Renal pelvis (tissue), 12 donors: ENCODE data around the gene MAF. TPM values are rescaled to one million over a fixed set of nuclear protein-coding genes. Genes with fewer than 3 reads are reported as not detected.

ENCODE experiments used
- DNase-seq: peaks from one replicate; pipeline ENCODE4 v3.0.0-alpha.2; 2013
- long read RNA-seq, 16 experiments: transcript quantifications; one replicate each; lab custom pipeline, GENCODE V29; 2026
- polyA plus RNA-seq, 3 donors: library from polyadenylated mRNA; unstranded; fragments of 120-200 nt; gene quantifications; one replicate each; pipeline ENCODE4 v1.2.1, GENCODE V29; 2013; ENCODE audit not compliant: insufficient read length in 3 of 3

Gene MAF
- polyA plus RNA-seq, result 10 to 100 TPM; 47.3 to 63.0 (median 53.1) TPM
- long read RNA-seq, donor 1, full-length matches to known transcripts, result 211 of 211 reads
- long read RNA-seq, donor 1, partial matches to known transcripts, result 0 of 211 reads
- long read RNA-seq, donor 1, other reads (novel, unspliced or antisense), result 0 of 211 reads
- long read RNA-seq, donor 2, full-length matches to known transcripts, result 161 of 161 reads
- long read RNA-seq, donor 2, partial matches to known transcripts, result 0 of 161 reads
- long read RNA-seq, donor 2, other reads (novel, unspliced or antisense), result 0 of 161 reads
- long read RNA-seq, donor 3, full-length matches to known transcripts, result 154 of 154 reads
- long read RNA-seq, donor 3, partial matches to known transcripts, result 0 of 154 reads
- long read RNA-seq, donor 3, other reads (novel, unspliced or antisense), result 0 of 154 reads
- long read RNA-seq, donor 4, full-length matches to known transcripts, result 170 of 170 reads
- long read RNA-seq, donor 4, partial matches to known transcripts, result 0 of 170 reads
- long read RNA-seq, donor 4, other reads (novel, unspliced or antisense), result 0 of 170 reads
- long read RNA-seq, donor 5, full-length matches to known transcripts, result 74 of 74 reads
- long read RNA-seq, donor 5, partial matches to known transcripts, result 0 of 74 reads
- long read RNA-seq, donor 5, other reads (novel, unspliced or antisense), result 0 of 74 reads
- long read RNA-seq, donor 6, full-length matches to known transcripts, result 238 of 238 reads
- long read RNA-seq, donor 6, partial matches to known transcripts, result 0 of 238 reads
- long read RNA-seq, donor 6, other reads (novel, unspliced or antisense), result 0 of 238 reads
- long read RNA-seq, donor 7, full-length matches to known transcripts, result 216 of 223 reads
- long read RNA-seq, donor 7, partial matches to known transcripts, result 7 of 223 reads
- long read RNA-seq, donor 7, other reads (novel, unspliced or antisense), result 0 of 223 reads
- long read RNA-seq, donor 8, full-length matches to known transcripts, result 111 of 111 reads
- long read RNA-seq, donor 8, partial matches to known transcripts, result 0 of 111 reads
- long read RNA-seq, donor 8, other reads (novel, unspliced or antisense), result 0 of 111 reads
- long read RNA-seq, donor 9, full-length matches to known transcripts, result 223 of 223 reads
- long read RNA-seq, donor 9, partial matches to known transcripts, result 0 of 223 reads
- long read RNA-seq, donor 9, other reads (novel, unspliced or antisense), result 0 of 223 reads
- long read RNA-seq, donor 10, full-length matches to known transcripts, result 239 of 239 reads
- long read RNA-seq, donor 10, partial matches to known transcripts, result 0 of 239 reads
- long read RNA-seq, donor 10, other reads (novel, unspliced or antisense), result 0 of 239 reads
- long read RNA-seq, donor 11, full-length matches to known transcripts, result 148 of 148 reads
- long read RNA-seq, donor 11, partial matches to known transcripts, result 0 of 148 reads
- long read RNA-seq, donor 11, other reads (novel, unspliced or antisense), result 0 of 148 reads
- long read RNA-seq, donor 12, full-length matches to known transcripts, result 273 of 273 reads
- long read RNA-seq, donor 12, partial matches to known transcripts, result 0 of 273 reads
- long read RNA-seq, donor 12, other reads (novel, unspliced or antisense), result 0 of 273 reads
- long read RNA-seq, donor 13, full-length matches to known transcripts, result 135 of 135 reads
- long read RNA-seq, donor 13, partial matches to known transcripts, result 0 of 135 reads
- long read RNA-seq, donor 13, other reads (novel, unspliced or antisense), result 0 of 135 reads
- long read RNA-seq, donor 14, result 0 reads
- long read RNA-seq, donor 15, result 0 reads
- long read RNA-seq, donor 16, full-length matches to known transcripts, result 221 of 221 reads
- long read RNA-seq, donor 16, partial matches to known transcripts, result 0 of 221 reads
- long read RNA-seq, donor 16, other reads (novel, unspliced or antisense), result 0 of 221 reads

DNA sequence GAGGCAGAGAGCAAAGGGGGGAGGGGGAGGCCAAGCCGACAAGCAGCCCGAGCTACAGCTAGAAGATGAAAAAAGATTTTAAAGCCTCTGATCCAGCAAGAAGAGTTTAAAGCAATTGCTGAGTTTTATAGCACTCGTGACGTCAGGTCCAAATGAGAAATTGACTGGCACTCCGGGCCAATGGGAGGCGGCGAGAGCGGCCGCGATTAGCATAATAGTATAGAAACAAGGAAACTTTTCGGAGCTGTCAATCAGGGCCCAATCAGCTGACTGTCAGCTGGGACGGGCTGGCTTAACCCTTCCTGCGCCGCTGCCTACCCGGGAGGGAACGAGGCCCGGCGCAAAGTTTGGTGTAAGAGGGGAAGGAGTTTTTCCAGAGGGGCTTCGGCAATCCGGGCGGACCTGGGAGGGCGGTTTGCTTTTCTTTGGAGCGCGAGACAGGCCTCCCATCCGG lies at the start of gene MAF:
Gene MAF, minus strand, starts transcription at position 100 of the 454 bp plus-strand sequence. CDS start 835 bp downstream, outside the sequence.
- peak; percentile 96 for DNase-seq

GRCh38 chr16:79648826-79649225 lies 48.3 kb upstream of the MAF start:
- DNase-seq, result no peak

GRCh38 chr16:79647586-79647985 lies 47.0 kb upstream of the MAF start:
- DNase-seq, result no peak

DNA sequence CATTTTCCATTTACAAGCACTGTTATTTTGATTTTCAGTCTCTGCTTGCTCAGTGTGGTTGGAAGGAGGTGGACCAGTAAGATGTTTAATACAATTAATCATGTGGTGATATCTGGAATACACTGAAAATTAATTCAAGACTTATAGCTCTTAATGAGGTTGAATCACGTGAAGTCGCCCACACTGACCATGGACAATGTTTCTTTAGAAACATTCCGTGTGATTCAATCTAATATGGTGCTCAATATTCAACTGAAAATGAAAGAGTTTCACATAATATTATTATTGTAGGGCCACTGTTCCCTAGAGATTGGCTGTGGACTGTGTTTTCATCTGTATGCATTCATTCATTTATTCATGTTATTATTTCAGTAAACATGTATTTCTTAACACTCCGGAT lies 45.2 kb upstream of the MAF start:
- DNase-seq, result no peak

- peak; percentile 47 for DNase-seq
Observed at GRCh38 chr16:79644971-79645667, 44.6 kb upstream of the MAF start.

DNA sequence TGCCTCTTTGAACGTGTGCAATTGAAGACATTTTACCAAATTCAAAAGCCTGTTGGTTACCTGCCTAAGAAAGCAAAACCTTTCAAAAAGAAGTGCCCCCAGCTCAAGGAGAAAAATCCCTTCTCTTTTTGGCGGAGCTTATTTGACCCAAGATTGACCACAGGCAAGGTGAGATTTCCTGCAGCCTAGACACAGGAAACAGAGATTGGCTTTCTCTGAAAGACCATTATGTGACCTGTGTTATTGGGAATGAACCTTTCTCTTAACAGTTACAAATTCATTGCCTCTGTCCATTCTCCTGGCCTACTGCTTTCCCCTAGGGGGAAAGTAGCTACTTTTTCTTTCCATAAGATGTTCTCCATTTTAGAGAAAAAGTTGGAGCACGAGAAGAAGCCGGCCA lies 42.1 kb upstream of the MAF start:
- no peak for DNase-seq

DNA sequence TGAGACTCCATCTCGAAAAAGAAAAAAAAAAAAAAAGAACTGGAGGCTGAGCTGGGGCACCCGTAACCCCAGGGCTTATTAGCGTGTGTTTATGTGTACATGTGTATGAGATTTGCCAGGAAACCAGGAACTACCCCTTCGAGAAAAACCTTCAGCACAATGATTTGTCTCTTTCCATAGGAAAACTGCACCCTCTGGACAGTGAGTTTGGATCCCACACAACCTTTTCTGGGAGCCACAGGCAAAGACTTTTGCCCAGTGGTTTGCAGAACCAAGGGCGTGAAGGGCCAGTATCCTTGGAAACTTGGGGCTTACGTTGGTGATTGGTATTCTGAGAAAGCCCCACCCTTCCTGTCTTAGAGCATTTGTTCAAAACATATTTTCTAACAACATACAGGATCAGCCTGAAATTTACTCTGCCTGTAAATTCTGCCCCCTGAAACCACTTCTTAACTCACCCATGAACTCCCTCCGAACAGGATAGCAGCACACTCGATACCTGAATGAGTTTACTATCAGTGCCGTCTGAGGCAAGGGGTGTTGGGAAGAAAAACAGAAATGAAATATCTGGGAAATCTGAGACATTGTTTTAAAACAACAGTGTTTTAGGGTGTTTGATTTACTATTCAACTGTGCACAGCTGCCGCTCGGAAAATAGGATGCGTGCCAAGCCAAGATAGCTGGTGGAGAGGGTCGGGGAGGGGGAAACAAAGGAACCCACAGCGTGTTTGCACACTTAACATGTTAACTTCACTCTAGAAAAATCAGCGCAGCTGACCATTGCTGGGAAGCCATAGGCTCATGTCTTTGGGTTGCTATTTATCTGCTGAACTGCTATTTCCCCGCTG lies 40.2 kb upstream of the MAF start:
- DNase-seq, result peak; percentile 48

- DNase-seq, result no peak
Observed at GRCh38 chr16:79639576-79640311, 39.2 kb upstream of the MAF start.

GRCh38 chr16:79638386-79638785 lies 37.8 kb upstream of the MAF start:
- no peak for DNase-seq

- DNase-seq, result no peak
Observed at GRCh38 chr16:79635488-79635887, 35.0 kb upstream of the MAF start.

- DNase-seq, result no peak
Observed at GRCh38 chr16:79634298-79634697, 33.8 kb upstream of the MAF start.

DNA sequence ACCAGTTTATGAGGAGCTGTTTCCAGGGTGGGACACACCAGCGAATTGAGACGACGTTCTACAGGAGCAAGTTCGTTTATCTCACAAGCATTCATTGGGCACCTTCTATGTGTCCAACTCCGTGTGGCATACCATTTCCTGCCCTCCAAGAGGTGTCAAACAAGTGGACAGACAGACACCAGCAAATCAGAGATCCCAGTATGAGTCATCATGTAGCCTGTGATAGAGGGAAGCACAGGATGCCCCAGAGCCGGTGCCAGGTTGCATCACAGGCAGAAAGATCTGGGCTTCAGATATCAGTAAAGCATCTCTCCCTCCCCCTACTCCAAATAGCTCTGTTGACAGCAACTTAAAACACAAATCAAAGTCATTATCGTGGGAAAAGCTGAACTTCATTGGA lies 31.8 kb upstream of the MAF start:
- no peak for DNase-seq

DNA sequence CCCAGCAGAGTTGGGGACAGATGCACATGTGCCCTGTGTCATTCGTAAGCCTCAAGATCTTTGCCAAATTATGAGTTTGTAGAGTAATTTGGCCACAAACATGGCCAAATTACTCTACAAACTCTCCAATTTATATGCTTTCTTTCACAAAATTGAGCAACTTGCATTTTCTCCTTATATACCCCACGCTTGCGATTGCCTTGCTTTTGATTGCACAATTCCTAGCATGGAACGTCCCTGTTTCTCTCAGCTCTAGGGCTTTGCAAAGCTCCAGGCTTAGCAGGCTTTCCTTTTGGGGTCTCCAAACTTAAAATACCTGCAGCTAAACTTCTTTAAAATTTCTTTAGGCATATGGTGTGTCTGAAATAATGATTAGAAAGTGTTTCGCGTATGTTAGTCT lies 28.5 kb upstream of the MAF start:
- DNase-seq, result no peak

DNA sequence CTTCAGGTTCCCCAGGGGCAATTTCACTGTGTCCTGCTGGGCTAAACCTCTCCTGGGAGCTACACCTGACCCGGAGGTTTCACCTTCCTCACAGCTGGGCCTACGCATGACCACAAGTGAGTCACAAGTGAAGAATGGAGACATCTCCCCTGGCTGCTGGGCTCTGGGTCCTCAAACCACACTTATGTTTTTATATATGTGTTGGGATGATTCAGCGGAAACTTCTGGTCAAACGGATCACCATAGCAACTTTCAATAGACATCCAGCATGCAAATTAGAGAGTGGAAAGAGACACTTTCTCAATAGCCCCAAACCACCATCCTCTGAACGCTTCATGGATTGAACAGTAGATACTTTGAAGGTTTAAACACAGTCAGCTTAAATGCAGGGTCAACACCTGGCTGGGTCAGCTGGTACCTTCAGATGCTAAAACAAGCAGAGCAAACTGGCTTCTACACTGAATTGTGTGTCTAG lies 28.0 kb upstream of the MAF start:
- no peak for DNase-seq

- no peak for DNase-seq
Observed at GRCh38 chr16:79627092-79627491, 26.6 kb upstream of the MAF start.

DNA sequence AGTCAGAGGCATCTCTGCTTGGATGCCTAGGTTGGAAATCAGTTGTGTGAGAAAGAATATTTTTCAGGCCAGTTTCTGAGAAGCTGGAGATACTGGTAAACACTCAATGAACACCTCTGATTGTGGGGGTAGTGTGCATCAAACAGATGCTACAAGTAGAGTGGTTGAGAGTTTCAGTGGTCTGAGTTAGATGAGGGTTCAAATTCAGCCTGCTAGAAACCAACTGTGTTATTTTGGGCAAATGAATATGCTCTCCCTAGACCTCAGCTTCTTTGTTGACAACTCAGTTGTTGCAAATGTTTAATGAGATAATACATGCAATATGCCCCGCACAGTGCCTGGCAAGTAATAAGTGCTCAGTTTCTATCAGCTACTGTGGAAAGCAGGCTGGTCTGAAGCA lies 25.2 kb upstream of the MAF start:
- no peak for DNase-seq

GRCh38 chr16:79623824-79624223 lies 23.3 kb upstream of the MAF start:
- no peak for DNase-seq

- no peak for DNase-seq
Observed at GRCh38 chr16:79623062-79623461, 22.5 kb upstream of the MAF start.
